ENCODE measurements around the gene TYK2.

DNA sequence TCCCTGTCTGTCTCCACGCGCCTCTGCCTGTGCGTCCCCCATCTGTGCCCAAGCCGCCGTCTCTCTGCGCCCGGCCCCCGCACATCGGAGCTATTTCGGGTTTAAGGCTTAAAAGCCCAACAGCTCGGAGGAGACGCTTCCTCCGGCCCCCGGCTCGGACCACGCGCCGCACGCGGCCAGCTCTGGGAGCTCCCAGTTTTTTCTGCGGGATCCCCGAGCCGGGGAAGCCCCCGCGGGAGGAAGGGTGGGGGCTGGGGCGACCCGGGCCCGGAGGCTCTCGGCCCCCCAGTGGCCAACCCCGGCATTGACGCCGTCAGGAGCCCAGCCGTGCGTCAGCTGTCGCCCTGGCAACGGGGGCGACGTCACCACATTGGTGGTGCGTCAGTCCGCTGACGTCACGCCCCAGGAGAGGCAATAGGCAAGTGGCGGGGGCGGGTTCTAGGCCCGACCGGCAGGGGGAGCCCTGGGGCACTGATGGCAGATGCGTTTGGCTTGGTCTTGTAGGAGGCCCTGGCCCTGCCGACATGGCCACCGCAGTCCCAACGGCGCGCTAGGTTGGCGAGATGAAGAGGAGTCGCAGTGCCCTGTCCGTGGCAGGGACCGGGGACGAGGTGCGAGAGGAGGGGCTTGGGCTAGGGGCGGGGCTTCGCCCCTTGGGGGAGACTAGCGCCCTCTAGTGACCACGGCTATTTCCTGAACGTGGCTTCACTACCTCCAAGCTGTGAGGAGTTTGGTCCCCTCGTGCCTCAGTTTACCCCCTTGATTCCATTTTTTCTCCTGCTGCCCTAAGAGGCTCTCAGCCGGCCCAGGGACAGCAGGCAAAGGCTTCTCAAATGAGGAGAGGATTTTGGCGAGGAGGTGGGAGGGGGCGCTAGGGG, 36.2 kb upstream of the TYK2 start:
- TF ChIP-seq CTCF (IDR thresholded peaks at IDR 0.05; ENCODE audit: poor library complexity) = peak; percentile 60
- no peak for TF ChIP-seq EZH2phosphoT487 (IDR thresholded peaks at IDR 0.05; ENCODE audit: low read depth, severe bottlenecking, unreplicated experiment)
- no peak for TF ChIP-seq EZH2 (IDR thresholded peaks at IDR 0.05; ENCODE audit: borderline replicate concordance)

Measured in hepatocyte (in vitro differentiated cells).